Dermis blood vessel endothelial cell (primary cell): ENCODE measurements around the gene IL4R. TPM values are rescaled to one million over a fixed set of nuclear protein-coding genes. Genes with fewer than 3 reads are reported as not detected.
"Not testable (repeated sequence)": the region's sequence is repeated elsewhere in the genome, so short reads cannot be mapped to it uniquely, and the experiment has no call there.

Source experiments
- DNase-seq: peaks from one replicate; pipeline ENCODE4 v3.0.0; 2010
- total RNA-seq: library from RNA; depleted of rRNA; stranded (reverse); fragments of >200 nt; gene quantifications from 2 replicates; pipeline ENCODE4 v1.2.3, GENCODE V29; 2014

IL4R gene
- total RNA-seq, 1 donor from 2014 or later: 42.9 TPM

- DNase-seq: no peak
Observed at GRCh38 chr16:27405546-27406451, 92.0 kb downstream of the IL4R start.

DNA sequence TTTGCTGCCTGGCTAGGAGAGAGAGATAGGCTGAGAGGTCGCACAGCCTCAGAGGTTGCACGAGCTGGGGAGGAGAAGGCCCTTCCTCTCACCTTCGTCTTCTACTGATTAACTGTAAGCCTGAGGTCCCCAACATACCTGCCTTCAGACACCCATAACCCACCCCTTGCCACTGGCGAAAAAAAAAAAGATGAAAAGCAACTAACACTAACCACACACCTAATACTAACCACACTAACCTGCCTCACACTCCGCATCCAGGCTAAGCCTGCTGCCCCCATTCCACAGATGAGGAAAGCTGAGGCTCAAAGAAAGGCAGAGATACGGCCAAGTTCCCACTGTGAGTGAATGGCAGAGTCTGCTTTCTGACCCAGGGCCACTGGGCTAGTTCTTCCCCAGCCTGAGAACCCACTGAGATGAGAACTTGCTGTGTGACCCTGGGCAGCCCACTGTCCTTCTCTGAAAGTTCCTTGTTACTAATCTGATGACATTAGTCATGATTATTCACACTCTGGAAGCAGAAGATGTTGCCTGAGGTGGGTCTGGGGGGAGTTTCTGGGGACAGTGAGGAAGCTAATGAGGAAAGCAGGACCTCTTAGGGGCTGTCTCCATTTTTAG is 92.8 kb downstream of the IL4R start:
- no peak for DNase-seq

DNA sequence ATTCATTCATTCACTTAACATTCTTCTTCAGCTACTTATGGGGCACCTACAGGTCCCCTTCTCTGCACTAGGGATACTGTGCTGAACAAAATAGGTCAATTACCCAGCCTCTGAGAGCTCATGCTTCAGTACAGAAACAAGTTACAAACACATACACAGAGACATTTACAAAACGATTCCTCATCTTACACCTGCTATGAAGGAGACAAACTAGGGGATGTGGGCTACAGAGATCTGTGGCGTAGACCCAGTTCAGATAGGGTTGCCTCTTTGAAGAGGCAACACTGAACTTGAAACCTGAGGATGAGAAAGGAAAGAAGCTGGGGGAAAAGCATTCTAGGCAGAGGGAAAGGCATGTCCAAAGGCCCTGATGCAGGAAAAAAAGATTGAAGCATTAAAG is 93.4 kb downstream of the IL4R start:
- DNase-seq: no peak

DNA sequence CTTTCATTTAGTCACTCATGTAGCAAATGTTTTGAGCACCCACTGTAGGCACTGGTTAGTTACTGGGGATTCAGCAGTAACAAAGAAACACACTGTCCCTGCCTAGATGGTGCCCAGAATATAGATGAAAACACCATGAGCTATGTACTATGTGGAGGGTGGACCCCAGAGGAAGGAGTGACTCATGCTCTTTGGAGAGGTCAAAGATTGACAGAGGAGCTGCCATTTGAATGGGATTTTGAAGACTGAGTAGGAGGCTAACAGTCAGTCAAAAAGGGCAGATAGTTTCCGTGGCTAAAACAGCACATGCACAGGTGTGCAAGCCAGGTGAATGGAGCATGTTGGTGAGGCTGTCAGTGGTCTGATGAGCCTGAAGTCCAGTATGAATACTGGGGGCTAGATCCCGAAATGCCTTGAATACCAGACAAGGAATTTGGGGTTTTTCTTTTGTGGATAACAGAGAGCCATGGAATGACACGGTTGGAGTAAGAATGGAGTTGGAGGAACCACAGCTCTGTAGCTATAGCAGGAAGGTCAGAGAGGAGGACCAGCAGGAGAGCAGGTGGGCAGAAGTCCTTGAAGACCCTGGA is 94.3 kb downstream of the IL4R start:
- DNase-seq: peak; percentile 55

DNA sequence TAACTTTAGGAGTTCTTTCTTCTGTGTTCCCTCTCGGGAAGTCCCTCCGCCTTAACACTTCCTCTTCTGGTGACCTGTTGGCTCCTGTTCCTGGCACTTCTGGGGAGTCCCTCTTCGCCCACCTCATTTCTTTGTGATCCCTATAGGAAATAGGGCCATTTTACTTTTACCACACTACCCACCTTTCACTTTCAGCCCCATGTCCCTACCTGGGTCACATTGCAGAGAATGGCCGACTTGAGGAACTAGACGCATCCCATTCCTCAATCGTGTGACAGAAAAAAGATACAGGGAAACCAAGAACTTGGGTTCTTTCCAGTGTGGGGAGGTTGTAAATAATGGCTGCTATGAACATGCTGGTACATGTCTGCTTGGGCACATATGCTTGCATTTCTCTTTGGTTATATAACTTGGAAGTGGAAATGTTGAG is 94.8 kb downstream of the IL4R start:
- DNase-seq: no peak

- DNase-seq: not testable (repeated sequence)
Observed at GRCh38 chr16:27409958-27410357, 96.2 kb downstream of the IL4R start.

- DNase-seq: no peak
Observed at GRCh38 chr16:27410761-27411160, 97.0 kb downstream of the IL4R start.

DNA sequence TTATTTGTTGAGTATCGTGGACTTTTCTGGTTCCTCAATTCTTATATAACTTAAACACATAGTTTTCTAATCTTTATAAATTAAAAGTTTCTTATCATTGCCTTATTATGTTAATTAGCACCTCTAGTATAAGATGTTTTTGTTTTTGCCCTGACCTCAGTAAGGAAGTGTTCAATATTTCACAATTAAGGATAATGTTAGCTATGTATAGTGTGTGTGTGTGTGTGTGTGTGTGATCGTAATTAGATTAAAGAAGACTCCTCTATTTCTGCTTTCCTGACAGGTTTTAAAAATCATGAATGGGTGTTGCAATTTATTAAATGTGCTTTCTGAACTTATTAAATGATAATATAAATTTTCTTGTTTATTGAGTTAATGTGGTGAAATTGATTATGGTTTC is 100.2 kb downstream of the IL4R start:
- no peak for DNase-seq

Other genes starting within 250 kb of the IL4R start
- not detected in 2 replicates for gene C16orf82, start 247.0 kb upstream of the IL4R start, total RNA-seq
- 3.7 and 4.7 TPM in 2 replicates for gene KDM8, start 110.4 kb upstream of the IL4R start, total RNA-seq
- 43.0 and 77.3 TPM in 2 replicates for gene NSMCE1, start 45.2 kb upstream of the IL4R start, total RNA-seq
- under 0.01 and 0.14 TPM in 2 replicates for gene IL21R, start 88.2 kb downstream of the IL4R start, total RNA-seq
- 74.4 and 94.2 TPM in 2 replicates for gene GTF3C1, start 235.9 kb downstream of the IL4R start, total RNA-seq
- 23.1 and 23.2 TPM in 2 replicates for gene KATNIP, start 236.2 kb downstream of the IL4R start, total RNA-seq